T47D (cell line): Measurements from ENCODE around the gene PIP4K2A.
A peak's percentile ranks its signal among the peaks of the same experiment; 100 is the strongest.

Experiments used
- DNase-seq, 2 experiments: peaks; one replicate each; pipeline versions ENCODE4 v3.0.0 to v3.0.0-alpha.2; 2011 to 2012; ENCODE audit warnings: low read depth in 1 of 2, low spot score in 1 of 2
- JUND ChIP-seq: IDR thresholded peaks from 2 replicates; pipeline ENCODE4 v1.6.1; 2012; ENCODE audit warnings: low read depth
- in situ Hi-C: cut with HindIII; loops from 2 replicates; pipeline ENCODE4 v1.10.0; 2016; ENCODE audit warnings: low sequenced_read_pairs, low pct_unique_long_range_greater_than_20kb

The PIP4K2A gene

DNA sequence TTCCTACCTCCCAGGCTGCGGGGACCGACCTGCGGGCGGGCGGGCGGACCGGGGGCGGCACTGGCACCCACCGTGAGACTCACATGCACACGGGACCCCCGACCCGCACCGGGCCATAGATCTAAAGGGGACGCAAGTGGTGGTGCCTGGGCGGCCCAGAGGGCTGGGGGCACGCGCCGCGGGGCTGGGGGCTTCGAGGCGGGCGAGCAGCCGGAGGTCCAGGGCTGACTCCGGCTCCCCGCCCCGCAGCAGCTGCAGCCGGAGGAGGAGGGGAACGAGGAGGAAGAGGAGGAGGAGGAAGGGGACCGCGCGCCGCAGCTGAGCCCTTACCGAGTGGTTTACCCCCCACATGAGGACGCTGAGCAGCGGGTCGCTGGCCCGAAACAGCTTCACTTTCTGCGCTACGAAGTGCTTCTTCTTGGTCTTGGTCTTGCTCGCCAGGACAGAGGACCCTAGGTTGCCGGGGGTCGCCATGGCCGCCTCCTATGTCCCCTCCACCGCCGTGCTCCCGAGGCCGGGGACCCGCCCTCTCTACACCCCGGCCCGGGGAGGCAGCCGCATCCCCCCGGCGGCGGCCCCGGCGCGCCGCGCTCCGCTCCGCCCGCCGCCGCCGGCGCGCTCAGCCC is 412 bp downstream of the PIP4K2A start:
- TF ChIP-seq JUND = no peak
- in situ Hi-C loops = no loop called here
- peak in 1 of 2 experiments; percentile 30 for DNase-seq

GRCh38 chr10:22712956-22713852 is 1.2 kb downstream of the PIP4K2A start:
- peak; percentile 5 to 16 for DNase-seq
- no peak for TF ChIP-seq JUND
- in situ Hi-C loops = no loop called here

GRCh38 chr10:22712211-22712955 is 2.0 kb downstream of the PIP4K2A start:
- TF ChIP-seq JUND = no peak
- DNase-seq = no peak
- in situ Hi-C loops = no loop called here

DNA sequence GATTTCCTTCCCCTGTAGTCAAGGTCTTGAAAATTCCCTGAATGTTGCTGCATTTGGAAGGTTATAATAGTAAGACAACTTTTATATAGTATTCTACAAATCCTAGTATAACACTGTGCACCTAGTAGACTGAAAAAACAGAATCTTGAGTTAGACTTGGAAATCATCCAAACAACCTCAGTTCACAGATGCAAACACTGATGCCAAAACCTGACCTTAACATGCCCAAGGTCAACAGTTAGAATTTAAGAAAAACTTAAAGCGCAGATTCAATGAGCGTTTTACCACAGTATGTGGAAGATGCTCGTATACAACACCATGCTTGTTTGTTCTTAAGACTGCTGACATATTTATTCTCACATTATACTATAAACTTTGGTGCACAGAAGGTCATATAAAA is 3.0 kb downstream of the PIP4K2A start:
- DNase-seq = no peak
- in situ Hi-C loops = no loop called here
- TF ChIP-seq JUND = no peak

DNA sequence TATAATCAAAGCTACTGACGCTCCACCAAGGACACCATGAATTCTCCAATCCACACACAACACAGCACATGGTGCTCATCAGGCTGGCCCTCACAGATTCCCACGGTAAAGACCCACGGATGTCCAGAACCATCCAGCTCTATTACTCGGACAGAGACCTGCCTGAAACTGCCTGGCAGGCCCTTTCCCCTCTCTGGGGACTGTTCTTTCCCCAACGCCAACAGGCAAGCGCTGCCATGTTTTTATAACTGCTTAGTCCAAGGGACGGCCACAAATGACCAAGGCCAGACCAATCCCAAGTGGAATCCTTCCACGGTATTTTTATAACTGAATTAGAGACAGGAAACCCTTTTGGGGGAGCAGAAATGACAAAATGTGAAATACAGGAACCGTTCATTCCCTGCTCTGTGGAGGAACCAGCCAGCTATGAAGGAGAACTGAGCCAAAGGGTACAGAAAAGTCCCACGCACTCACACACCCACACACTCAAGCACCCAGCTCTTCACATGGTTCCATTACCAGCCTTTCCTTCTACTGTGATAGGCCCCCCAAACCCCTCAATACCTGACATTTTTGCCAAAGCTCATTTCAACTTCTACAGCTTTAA is 4.1 kb downstream of the PIP4K2A start:
- in situ Hi-C loops = no loop called here
- DNase-seq = no peak

GRCh38 chr10:22708772-22709171 is 5.6 kb downstream of the PIP4K2A start:
- DNase-seq = no peak
- no peak for TF ChIP-seq JUND
- in situ Hi-C loops = no loop called here

More for the DNA sequence above, 4.1 kb downstream of the PIP4K2A start:
- no peak for TF ChIP-seq JUND

DNA sequence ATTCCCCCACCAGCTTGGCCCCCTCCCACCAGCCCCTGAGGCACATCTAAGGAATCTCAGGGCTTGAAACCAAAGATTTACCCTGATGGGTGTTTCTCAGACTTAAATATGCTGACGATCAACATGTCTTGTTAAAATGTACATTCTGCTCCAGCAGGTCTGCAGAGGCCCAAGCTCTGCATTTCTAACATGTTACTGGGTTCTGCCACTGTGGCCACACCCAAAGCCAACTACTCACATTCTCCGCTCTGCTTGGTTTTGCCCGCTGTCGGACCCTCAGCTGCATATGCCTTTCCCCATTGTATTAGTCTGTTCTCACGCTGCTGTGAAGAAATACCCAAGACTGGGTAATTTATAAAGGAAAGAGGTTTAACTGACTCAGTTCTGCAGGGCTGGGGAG is 8.9 kb downstream of the PIP4K2A start:
- no peak for DNase-seq
- TF ChIP-seq JUND = no peak
- in situ Hi-C loops = no loop called here

- in situ Hi-C loops = no loop called here
Observed at GRCh38 chr10:22704942-22705341, 9.4 kb downstream of the PIP4K2A start.

DNA sequence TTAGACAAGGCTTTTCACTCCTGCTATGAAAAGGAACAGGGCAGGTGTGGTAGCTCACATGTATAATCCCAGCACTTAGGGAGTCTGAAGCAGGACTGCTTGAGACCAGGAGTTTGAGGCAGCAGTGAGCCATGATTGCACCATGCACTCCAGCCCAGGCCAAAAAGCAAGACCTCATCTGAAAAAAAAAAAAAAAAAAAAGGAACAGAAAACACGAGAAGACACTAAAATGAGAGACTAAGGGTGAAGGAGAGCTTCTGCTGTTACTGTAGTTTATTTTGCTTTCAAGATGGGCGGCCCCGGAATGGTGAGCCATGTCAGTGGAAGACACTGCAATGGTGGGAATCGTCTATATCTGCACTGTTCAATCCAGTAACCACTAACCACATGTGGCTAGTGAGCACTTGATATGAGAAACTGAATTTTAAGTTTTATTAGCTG is 9.9 kb downstream of the PIP4K2A start:
- no peak for DNase-seq
- no peak for TF ChIP-seq JUND
- in situ Hi-C loops = no loop called here

More at GRCh38 chr10:22704942-22705341, 9.4 kb downstream of the PIP4K2A start:
- no peak for TF ChIP-seq JUND
- DNase-seq = no peak

- DNase-seq = no peak
- in situ Hi-C loops = no loop called here
- TF ChIP-seq JUND = no peak
Observed at GRCh38 chr10:22702348-22702747, 12.0 kb downstream of the PIP4K2A start.

- in situ Hi-C loops = no loop called here
- TF ChIP-seq JUND = no peak
- DNase-seq = no peak
Observed at GRCh38 chr10:22701132-22701826, 13.1 kb downstream of the PIP4K2A start.

- TF ChIP-seq JUND = no peak
- in situ Hi-C loops = no loop called here
- no peak for DNase-seq
Observed at GRCh38 chr10:22700489-22700888, 13.9 kb downstream of the PIP4K2A start.
